ENCODE data around the gene CCDC152.
A peak's percentile ranks its signal among the peaks of the same experiment; 100 is the strongest.
"Not testable (repeated sequence)": the region's sequence is repeated elsewhere in the genome, so short reads cannot be mapped to it uniquely, and the experiment has no call there.

Gene CCDC152

GRCh38 chr5:42756606-42757601, at the start of gene CCDC152:
Gene CCDC152, plus strand, starts transcription at chr5:42756818. Its CDS starts 2,304 bp downstream, at chr5:42759122.
- no peak for DNase-seq

GRCh38 chr5:42715785-42716184, 40.8 kb upstream of the CCDC152 start:
- DNase-seq: no peak

GRCh38 chr5:42718591-42718990, 38.0 kb upstream of the CCDC152 start:
- no peak for DNase-seq

GRCh38 chr5:42719034-42719433, 37.6 kb upstream of the CCDC152 start:
- DNase-seq: no peak

GRCh38 chr5:42720251-42720650, 36.4 kb upstream of the CCDC152 start:
- DNase-seq: no peak

- DNase-seq: no peak
Measured at GRCh38 chr5:42721484-42721883, 35.1 kb upstream of the CCDC152 start.

GRCh38 chr5:42734531-42735058, 22.0 kb upstream of the CCDC152 start:
- DNase-seq: not testable (repeated sequence)

- DNase-seq: no peak
Measured at GRCh38 chr5:42740920-42741319, 15.7 kb upstream of the CCDC152 start.

- peak; percentile 32 for DNase-seq
Measured at GRCh38 chr5:42745426-42745825, 11.2 kb upstream of the CCDC152 start.

GRCh38 chr5:42745856-42746255, 10.8 kb upstream of the CCDC152 start:
- DNase-seq: no peak

- no peak for DNase-seq
Measured at GRCh38 chr5:42749020-42749419, 7.6 kb upstream of the CCDC152 start.

GRCh38 chr5:42750507-42750906, 6.1 kb upstream of the CCDC152 start:
- DNase-seq: no peak

GRCh38 chr5:42751044-42751443, 5.6 kb upstream of the CCDC152 start:
- no peak for DNase-seq

- DNase-seq: no peak
Measured at GRCh38 chr5:42753099-42753498, 3.5 kb upstream of the CCDC152 start.

GRCh38 chr5:42759456-42759855, 2.8 kb downstream of the CCDC152 start:
- DNase-seq: no peak

- DNase-seq: no peak
Measured at GRCh38 chr5:42760426-42760825, 3.8 kb downstream of the CCDC152 start.

GRCh38 chr5:42761791-42762190, 5.2 kb downstream of the CCDC152 start:
- no peak for DNase-seq

- DNase-seq: peak; percentile 67
Measured at GRCh38 chr5:42767491-42768105, 11.0 kb downstream of the CCDC152 start.

- DNase-seq: no peak
Measured at GRCh38 chr5:42768106-42768504, 11.5 kb downstream of the CCDC152 start.

- no peak for DNase-seq
Measured at GRCh38 chr5:42770003-42770402, 13.4 kb downstream of the CCDC152 start.

GRCh38 chr5:42772265-42772993, 15.8 kb downstream of the CCDC152 start:
- DNase-seq: no peak

- DNase-seq: no peak
Measured at GRCh38 chr5:42779083-42779482, 22.5 kb downstream of the CCDC152 start.

GRCh38 chr5:42781584-42781983, 25.0 kb downstream of the CCDC152 start:
- DNase-seq: no peak
